MM.1S (cell line): ENCODE measurements around the gene ACADVL.

ENCODE experiments used
- DNase-seq: peaks from one replicate; pipeline ENCODE4 v3.0.0-alpha.2; 2015
- H2AFZ ChIP-seq: fragments of 300-600 bp; sonication (generic); 2 replicates; pipeline ENCODE4 v1.6.0; 2016; ENCODE audit warnings: antibody characterized with exemption, low read length
- H3F3A ChIP-seq: fragments of 300-600 bp; sonication (generic); 2 replicates; pipeline ENCODE4 v1.6.1; 2016; ENCODE audit warnings: mild to moderate bottlenecking, antibody characterized with exemption, low read length, moderate library complexity, mixed read lengths; ENCODE audit not compliant: insufficient read depth
- H3K27ac ChIP-seq: fragments of 300-600 bp; sonication (generic); 2 replicates; pipeline ENCODE4 v1.5.1; 2016; ENCODE audit warnings: mild to moderate bottlenecking, low read length
- H3K27me3 ChIP-seq: fragments of 300-600 bp; sonication (generic); replicated peaks from 2 replicates; pipeline ENCODE4 v1.6.0; 2016; ENCODE audit warnings: low read length; ENCODE audit not compliant: insufficient read depth
- H3K36me3 ChIP-seq: fragments of 300-600 bp; sonication (generic); replicated peaks from 2 replicates; pipeline ENCODE4 v1.6.1; 2016; ENCODE audit warnings: mild to moderate bottlenecking, low read length, mixed read lengths; ENCODE audit not compliant: insufficient read depth
- H3K4me1 ChIP-seq: fragments of 300-600 bp; sonication (generic); 2 replicates; pipeline ENCODE4 v1.6.1; 2016; ENCODE audit warnings: low read length, mixed read lengths
- H3K4me2 ChIP-seq: fragments of 300-600 bp; sonication (generic); 2 replicates; pipeline ENCODE4 v1.6.0; 2016; ENCODE audit warnings: low read depth, low read length
- H3K4me3 ChIP-seq: fragments of 300-600 bp; sonication (generic); 2 replicates; pipeline ENCODE4 v1.5.1; 2016; ENCODE audit warnings: low read length, mixed read lengths
- H3K79me2 ChIP-seq: fragments of 300-600 bp; sonication (generic); 2 replicates; pipeline ENCODE4 v1.6.1; 2016; ENCODE audit warnings: mixed run types, low read length, mixed read lengths
- H3K9ac ChIP-seq: fragments of 300-600 bp; sonication (generic); 2 replicates; pipeline ENCODE4 v1.6.1; 2016; ENCODE audit warnings: low read length, mixed read lengths
- H3K9me2 ChIP-seq: fragments of 300-600 bp; sonication (generic); replicated peaks from 2 replicates; pipeline ENCODE4 v1.6.1; 2016; ENCODE audit warnings: mild to moderate bottlenecking, low read length, mixed read lengths; ENCODE audit not compliant: insufficient read depth
- H3K9me3 ChIP-seq: fragments of 300-600 bp; sonication (generic); replicated peaks from 2 replicates; pipeline ENCODE4 v1.6.1; 2016; ENCODE audit warnings: mild to moderate bottlenecking, low read length, mixed read lengths; ENCODE audit not compliant: insufficient read depth
- H4K20me1 ChIP-seq: fragments of 300-600 bp; sonication (generic); 2 replicates; pipeline ENCODE4 v1.6.1; 2016; ENCODE audit warnings: mild to moderate bottlenecking, low read length, moderate library complexity, mixed read lengths; ENCODE audit not compliant: insufficient read depth
- EZH2 ChIP-seq: fragments of 300-600 bp; sonication (generic); optimal IDR thresholded peaks from 2 replicates; pipeline ENCODE3; 2017; ENCODE audit warnings: low read depth, mild to moderate bottlenecking, antibody characterized with exemption, low read length, mixed read lengths
- EZH2phosphoT487 ChIP-seq: fragments of 300-600 bp; sonication (generic); IDR thresholded peaks from 2 replicates; pipeline ENCODE4 v1.6.1; 2018; ENCODE audit warnings: antibody characterized with exemption, low read length
- TF ChIP-seq, protein P1 (sequence below): fragments of 300-600 bp; sonication (generic); IDR thresholded peaks from 2 replicates; pipeline ENCODE4 v1.5.1; 2016; ENCODE audit warnings: antibody characterized with exemption, low read length, mixed read lengths

Gene ACADVL

DNA sequence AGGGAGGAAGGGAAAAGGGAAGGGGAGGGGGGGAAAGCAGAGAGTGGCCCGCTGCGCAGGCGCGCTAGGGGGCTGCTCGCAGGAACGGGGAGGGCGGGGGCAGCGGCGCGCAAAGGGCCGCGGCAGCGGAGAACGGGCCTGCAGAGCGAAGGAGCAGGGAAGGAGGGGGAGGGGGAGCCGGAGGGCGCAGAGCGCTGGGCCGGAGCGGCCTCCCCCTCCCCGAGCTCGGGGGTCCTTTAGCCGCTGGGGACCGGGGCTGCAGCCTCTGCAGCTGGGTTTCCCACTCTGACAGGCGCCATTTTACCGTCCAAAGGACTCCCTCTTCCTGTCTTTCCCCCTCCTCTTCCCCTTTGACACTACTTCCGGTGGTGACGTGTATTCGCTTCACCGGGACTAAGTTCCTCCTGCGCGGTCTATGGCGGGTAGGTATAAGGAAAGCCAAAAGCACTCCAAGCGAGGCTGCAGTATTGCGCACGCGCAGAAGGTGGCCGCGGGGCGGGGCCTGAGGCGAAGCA lies 32.0 kb downstream of the ACADVL start, which contains the start of gene CTDNEP1:
CTDNEP1 (minus strand) TSS at position 74 of the 515 bp plus-strand sequence. CDS start 438 bp downstream, outside the sequence.
- Histone ChIP-seq H3K9ac (peak within 1 kb of the TSS; percentile 99), H3K4me3 (peak within 1 kb of the TSS; percentile 71), H4K20me1 (no peaks in the 10 kb centered on the region)

DNA sequence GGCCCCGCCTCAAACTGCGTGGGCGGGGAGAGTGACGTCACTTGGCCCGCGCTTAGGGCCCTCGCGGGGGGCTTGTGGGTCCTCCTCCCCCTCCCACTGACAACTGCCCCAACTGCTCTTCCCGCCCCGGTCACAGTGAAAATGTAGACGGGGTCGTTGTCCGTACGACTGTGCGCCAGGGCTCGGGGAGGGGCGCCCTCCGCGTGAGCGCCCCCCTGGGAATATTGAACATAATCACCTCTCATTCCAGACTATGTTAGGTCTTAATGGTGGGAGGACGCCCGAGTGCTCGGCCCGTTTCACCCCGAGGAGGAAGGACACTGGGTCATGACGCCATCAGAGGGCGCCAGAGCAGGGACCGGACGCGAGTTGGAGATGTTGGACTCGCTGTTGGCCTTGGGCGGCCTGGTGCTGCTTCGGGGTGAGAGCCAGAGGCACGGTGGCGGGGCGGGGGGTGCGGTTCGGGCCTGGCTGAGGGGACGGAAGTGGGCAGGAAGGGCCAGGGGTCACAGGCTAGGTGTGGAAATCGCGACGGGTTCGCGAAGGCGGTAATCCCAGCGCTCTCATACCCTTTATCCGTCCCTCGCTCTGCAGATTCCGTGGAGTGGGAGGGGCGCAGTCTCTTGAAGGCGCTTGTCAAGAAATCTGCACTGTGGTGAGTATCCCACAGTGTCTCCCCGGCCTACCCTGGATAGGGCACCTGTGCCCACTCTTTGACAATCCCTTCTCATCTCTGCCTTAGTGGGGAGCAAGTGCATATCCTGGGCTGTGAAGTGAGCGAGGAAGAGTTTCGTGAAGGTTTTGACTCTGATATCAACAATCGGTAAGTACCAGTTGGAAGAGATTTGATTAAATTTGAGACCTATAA lies 32.7 kb downstream of the ACADVL start, which contains the start of gene ELP5:
ELP5 (plus strand) TSS at position 40 of the 868 bp plus-strand sequence; CDS start at position 376, 336 bp downstream.
- peaks cover 18% of the 10 kb centered on the region for H3K4me1 ChIP-seq
- peaks cover 51% of the 10 kb centered on the region for H3K79me2 ChIP-seq
- H3K27ac ChIP-seq = peak within 1 kb of the TSS; percentile 99
- peak; percentile 93 for DNase-seq
- peaks cover 6% of the 10 kb centered on the region for H3F3A ChIP-seq
- H3K27me3 ChIP-seq = no peaks in the 10 kb centered on the region
- TF ChIP-seq EZH2 = no peak
- TF ChIP-seq, protein P1, sequence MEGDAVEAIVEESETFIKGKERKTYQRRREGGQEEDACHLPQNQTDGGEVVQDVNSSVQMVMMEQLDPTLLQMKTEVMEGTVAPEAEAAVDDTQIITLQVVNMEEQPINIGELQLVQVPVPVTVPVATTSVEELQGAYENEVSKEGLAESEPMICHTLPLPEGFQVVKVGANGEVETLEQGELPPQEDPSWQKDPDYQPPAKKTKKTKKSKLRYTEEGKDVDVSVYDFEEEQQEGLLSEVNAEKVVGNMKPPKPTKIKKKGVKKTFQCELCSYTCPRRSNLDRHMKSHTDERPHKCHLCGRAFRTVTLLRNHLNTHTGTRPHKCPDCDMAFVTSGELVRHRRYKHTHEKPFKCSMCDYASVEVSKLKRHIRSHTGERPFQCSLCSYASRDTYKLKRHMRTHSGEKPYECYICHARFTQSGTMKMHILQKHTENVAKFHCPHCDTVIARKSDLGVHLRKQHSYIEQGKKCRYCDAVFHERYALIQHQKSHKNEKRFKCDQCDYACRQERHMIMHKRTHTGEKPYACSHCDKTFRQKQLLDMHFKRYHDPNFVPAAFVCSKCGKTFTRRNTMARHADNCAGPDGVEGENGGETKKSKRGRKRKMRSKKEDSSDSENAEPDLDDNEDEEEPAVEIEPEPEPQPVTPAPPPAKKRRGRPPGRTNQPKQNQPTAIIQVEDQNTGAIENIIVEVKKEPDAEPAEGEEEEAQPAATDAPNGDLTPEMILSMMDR = peak; percentile 48
- peak within 1 kb of the TSS; percentile 81 for H2AFZ ChIP-seq
- 0 out of 2 replicates have a peak, but pooled peaks cover 4% of the 10 kb centered on the region for H3K36me3 ChIP-seq
- H3K9me3 ChIP-seq = no peaks in the 10 kb centered on the region
- H3K4me2 ChIP-seq = peak within 1 kb of the TSS; percentile 81
- H3K9ac ChIP-seq = peak within 1 kb of the TSS; percentile 99
- no peaks in the 10 kb centered on the region for H4K20me1 ChIP-seq
- peak within 1 kb of the TSS; percentile 71 for H3K4me3 ChIP-seq
- H3K9me2 ChIP-seq = no peaks in the 10 kb centered on the region

More for the DNA sequence above, 32.0 kb downstream of the ACADVL start, which contains the start of gene CTDNEP1:
- Histone ChIP-seq H3K27ac (peak within 1 kb of the TSS; percentile 99), H3F3A (peaks cover 6% of the 10 kb centered on the region), H2AFZ (peak within 1 kb of the TSS; percentile 81), H3K9me2 (no peaks in the 10 kb centered on the region), H3K27me3 (no peaks in the 10 kb centered on the region), H3K4me2 (peak within 1 kb of the TSS; percentile 81), H3K4me1 (peaks cover 18% of the 10 kb centered on the region), H3K36me3 (0 out of 2 replicates have a peak, but pooled peaks cover 4% of the 10 kb centered on the region), H3K79me2 (peaks cover 58% of the 10 kb centered on the region), H3K9me3 (no peaks in the 10 kb centered on the region)
- peak; percentile 99 for DNase-seq
- TF ChIP-seq EZH2phosphoT487 = no peak
- no peak for TF ChIP-seq EZH2
- TF ChIP-seq, protein P1 = no peak

DNA sequence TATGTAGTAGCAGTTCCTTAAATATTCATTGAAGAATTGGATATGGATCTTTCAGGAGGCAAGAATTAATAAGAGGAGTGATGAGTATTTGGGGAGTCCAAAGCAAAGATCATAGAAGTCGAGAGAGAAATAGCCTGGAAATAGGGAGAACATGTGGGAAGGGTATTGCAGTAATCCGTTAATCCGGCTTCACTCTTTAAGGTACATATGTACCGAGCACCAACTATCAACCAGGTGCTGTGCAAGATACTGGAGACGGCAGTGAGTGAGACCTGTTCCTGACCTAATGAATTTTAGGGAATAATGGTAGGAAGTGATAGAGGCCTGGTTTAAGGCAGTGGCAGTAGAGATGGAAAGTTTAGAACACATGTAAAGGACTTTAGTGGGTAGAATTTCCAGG lies 33.3 kb downstream of the ACADVL start:
- Histone ChIP-seq H3K4me1 (peaks cover 18% of the 10 kb centered on the region), H2AFZ (no peak overlapping the region), H3F3A (peaks cover 6% of the 10 kb centered on the region), H3K4me2 (peak overlapping the region; percentile 81), H3K4me3 (peak overlapping the region; percentile 71), H3K79me2 (peaks cover 44% of the 10 kb centered on the region), H3K9me3 (no peaks in the 10 kb centered on the region), H3K9ac (peak overlapping the region; percentile 99; the same call in 1 of the 2 replicates), H3K36me3 (0 out of 2 replicates have a peak, but pooled peaks cover 4% of the 10 kb centered on the region), H3K9me2 (no peaks in the 10 kb centered on the region), H4K20me1 (no peaks in the 10 kb centered on the region), H3K27me3 (no peaks in the 10 kb centered on the region), H3K27ac (peak overlapping the region; percentile 99; the same call in 1 of the 2 replicates)
- no peak for TF ChIP-seq EZH2
- TF ChIP-seq, protein P1 = no peak
- TF ChIP-seq EZH2phosphoT487 = no peak
- DNase-seq = no peak
